H1 (cell line): ENCODE data around the gene GGA1. TPM values are rescaled to one million over a fixed set of nuclear protein-coding genes. Genes with fewer than 3 reads are reported as not detected.

Experiments used
- CTCF ChIA-PET: fragments of 300-600 bp; sonication (Branson Sonifier 250); formaldehyde crosslinking; loops from one replicate; lab custom pipeline; 2021; ENCODE audit not compliant: partially characterized antibody; lab: Charles Lee
- POLR2A ChIA-PET: fragments of 300-600 bp; sonication (Branson Sonifier 250); formaldehyde crosslinking; loops from one replicate; lab custom pipeline; 2021; ENCODE audit warnings: inconsistent platforms; ENCODE audit not compliant: partially characterized antibody; lab: Charles Lee
- DNase-seq, 2 experiments: peaks; one replicate each; pipeline versions ENCODE4 v3.0.0 to v3.0.0-alpha.2; 2010 to 2022; ENCODE audit warnings: low spot score in 2 of 2, low read depth in 1 of 2, mixed read lengths in 1 of 2
- FAIRE-seq: peaks from 2 replicates; lab custom pipeline; 2011; peaks lifted over from hg19 to GRCh38; lab: Jason Lieb, UNC
- H2AFZ ChIP-seq: 2 replicates; pipeline ENCODE4 v1.8.1; 2012; ENCODE audit warnings: low read length, inconsistent platforms
- H2AK5ac ChIP-seq: 2 replicates; pipeline ENCODE4 v1.6.1; 2013; ENCODE audit warnings: low read depth, low read length
- H2BK120ac ChIP-seq: replicated peaks from 2 replicates; pipeline ENCODE3; 2013; ENCODE audit warnings: low read depth, low read length, inconsistent platforms
- H2BK12ac ChIP-seq: 2 replicates; pipeline ENCODE4 v1.6.1; 2013; ENCODE audit warnings: low read depth, low read length
- H2BK15ac ChIP-seq: 2 replicates; pipeline ENCODE4 v1.6.1; 2013; ENCODE audit warnings: low read length
- H2BK20ac ChIP-seq: 2 replicates; pipeline ENCODE4 v1.6.1; 2013; ENCODE audit warnings: low read length
- H2BK5ac ChIP-seq: 2 replicates; pipeline ENCODE4 v1.6.1; 2013; ENCODE audit warnings: low read depth, low read length
- H3K14ac ChIP-seq: 2 replicates; pipeline ENCODE4 v1.6.1; 2013; ENCODE audit warnings: inconsistent platforms; ENCODE audit not compliant: insufficient read length
- H3K18ac ChIP-seq: 2 replicates; pipeline ENCODE4 v1.6.1; 2013; ENCODE audit warnings: low read length; ENCODE audit errors: extremely low read depth
- H3K23ac ChIP-seq: 2 replicates; pipeline ENCODE4 v1.6.1; 2013; ENCODE audit warnings: inconsistent platforms; ENCODE audit not compliant: insufficient read length
- H3K23me2 ChIP-seq: 2 replicates; pipeline ENCODE4 v1.6.1; 2013; ENCODE audit warnings: low read depth, low read length
- H3K27ac ChIP-seq: 2 replicates; pipeline ENCODE4 v1.6.1; 2011; ENCODE audit warnings: low read depth, low read length, inconsistent platforms
- H3K27me3 ChIP-seq, 4 experiments: replicated peaks in 1 of 4; 1 replicate in 1 of 4; 2 replicates in 3 of 4; pipeline versions ENCODE4 v1.6.1 to v1.8.1; 2011 to 2013; ENCODE audit warnings: low read length in 3 of 4, mild to moderate bottlenecking in 3 of 4, inconsistent platforms in 2 of 4, mixed read lengths in 2 of 4, moderate library complexity in 1 of 4; ENCODE audit not compliant: control insufficient read depth in 3 of 4, insufficient read depth in 3 of 4; ENCODE audit errors: extremely low read depth in 1 of 4
- H3K36me3 ChIP-seq, 4 experiments: 2 replicates each; pipeline versions ENCODE4 v1.6.1 to v1.8.1; 2011 to 2013; ENCODE audit warnings: mild to moderate bottlenecking in 4 of 4, low read length in 3 of 4, moderate library complexity in 2 of 4, control low read depth in 1 of 4, inconsistent platforms in 1 of 4; ENCODE audit not compliant: insufficient read depth in 4 of 4, control insufficient read depth in 2 of 4
- H3K4ac ChIP-seq: replicated peaks from 2 replicates; pipeline ENCODE3; 2013; ENCODE audit warnings: low read length, low read depth, mixed read lengths, inconsistent platforms; ENCODE audit not compliant: insufficient read length
- H3K4me1 ChIP-seq, 4 experiments: replicated peaks in 1 of 4; 1 replicate in 1 of 4; 2 replicates in 3 of 4; pipeline versions ENCODE4 v1.6.1 to v1.8.1; 2011 to 2013; ENCODE audit warnings: low read length in 3 of 4, inconsistent platforms in 2 of 4, mixed read lengths in 1 of 4; ENCODE audit not compliant: insufficient read depth in 4 of 4, control insufficient read depth in 3 of 4
- H3K4me2 ChIP-seq, 2 experiments: 2 replicates each; pipeline versions ENCODE4 v1.6.1 to v1.8.1; 2011 to 2013; ENCODE audit warnings: low read depth in 2 of 2, low read length in 2 of 2, control low read depth in 1 of 2, inconsistent platforms in 1 of 2, mild to moderate bottlenecking in 1 of 2; ENCODE audit not compliant: insufficient read depth in 1 of 2
- H3K4me3 ChIP-seq, 4 experiments: fragments of 200-600, 300-600 bp in 1 of 4; sonication (generic), shearing (Covaris generic), sonication (Bioruptor Twin) in 1 of 4; 2 replicates each; pipeline versions ENCODE4 v1.5.1 to v1.8.1; 2011 to 2016; ENCODE audit warnings: low read length in 4 of 4, low read depth in 3 of 4, control low read depth in 2 of 4, inconsistent platforms in 2 of 4, mild to moderate bottlenecking in 2 of 4, mixed read lengths in 1 of 4, moderate library complexity in 1 of 4; ENCODE audit not compliant: insufficient read depth in 2 of 4; ENCODE audit errors: extremely low read depth in 1 of 4
- H3K56ac ChIP-seq: replicated peaks from 2 replicates; pipeline ENCODE3; 2013; ENCODE audit warnings: low read depth, mild to moderate bottlenecking, mixed read lengths, low read length, inconsistent platforms; ENCODE audit not compliant: insufficient read length
- H3K79me1 ChIP-seq: 2 replicates; pipeline ENCODE4 v1.6.1; 2013; ENCODE audit warnings: low read depth, low read length, control low read depth
- H3K79me2 ChIP-seq, 2 experiments: 2 replicates each; pipeline versions ENCODE4 v1.6.1 to v1.8.1; 2012 to 2013; ENCODE audit warnings: low read length in 2 of 2, mild to moderate bottlenecking in 2 of 2, inconsistent platforms in 1 of 2; ENCODE audit not compliant: insufficient read depth in 2 of 2, control insufficient read depth in 1 of 2
- H3K9ac ChIP-seq, 4 experiments: replicated peaks in 1 of 4; 1 replicate in 1 of 4; 2 replicates in 3 of 4; pipeline versions ENCODE4 v1.6.1 to v1.8.1; 2011 to 2013; ENCODE audit warnings: low read depth in 3 of 4, low read length in 3 of 4, control low read depth in 2 of 4, mild to moderate bottlenecking in 2 of 4, moderate library complexity in 2 of 4, inconsistent platforms in 1 of 4; ENCODE audit errors: extremely low read depth in 1 of 4
- H3K9me3 ChIP-seq, 2 experiments: 2 replicates each; pipeline versions ENCODE4 v1.6.1 to v1.8.1; 2012 to 2013; ENCODE audit warnings: mild to moderate bottlenecking in 2 of 2, moderate library complexity in 2 of 2, control low read depth in 1 of 2, inconsistent platforms in 1 of 2, low read depth in 1 of 2, low read length in 1 of 2, mixed read lengths in 1 of 2; ENCODE audit not compliant: insufficient read depth in 2 of 2
- H4K20me1 ChIP-seq, 2 experiments: replicated peaks in 1 of 2; 2 replicates each; pipeline versions ENCODE3 to v1.8.1; 2011 to 2013; ENCODE audit warnings: inconsistent platforms in 2 of 2, low read length in 2 of 2, mild to moderate bottlenecking in 1 of 2; ENCODE audit not compliant: insufficient read depth in 2 of 2, control insufficient read depth in 1 of 2
- H4K5ac ChIP-seq: 2 replicates; pipeline ENCODE4 v1.6.1; 2013; ENCODE audit warnings: low read length, low read depth, mixed read lengths, inconsistent platforms; ENCODE audit not compliant: insufficient read length
- H4K8ac ChIP-seq: 2 replicates; pipeline ENCODE4 v1.8.0; 2013; ENCODE audit warnings: mild to moderate bottlenecking, moderate library complexity, low read length, inconsistent platforms; ENCODE audit not compliant: insufficient read depth; ENCODE audit errors: extremely low read depth
- H4K91ac ChIP-seq: replicated peaks from 2 replicates; pipeline ENCODE3; 2013; ENCODE audit warnings: low read length, mixed read lengths, inconsistent platforms; ENCODE audit not compliant: insufficient read length
- BACH1 ChIP-seq: IDR thresholded peaks from 2 replicates; pipeline ENCODE4 v1.6.1; 2012; ENCODE audit warnings: low read length, improper control_type of control experiment
- BCL11A ChIP-seq, 2 experiments: IDR thresholded peaks; one replicate each; pipeline ENCODE4 v1.6.1; 2011; ENCODE audit warnings: low read depth in 2 of 2, low read length in 2 of 2, mild to moderate bottlenecking in 2 of 2
- GABPA ChIP-seq: IDR thresholded peaks from 2 replicates; pipeline ENCODE4 v1.6.1; 2011; ENCODE audit warnings: mild to moderate bottlenecking, low read length, moderate library complexity, borderline replicate concordance; ENCODE audit not compliant: insufficient read depth
- PHF8 ChIP-seq: fragments of 200-600 bp; sonication (generic); conservative IDR thresholded peaks from 2 replicates; pipeline ENCODE4 v1.7.1; 2012; ENCODE audit warnings: low read depth, mild to moderate bottlenecking, inconsistent platforms, low read length, moderate library complexity
- SAP30 ChIP-seq: fragments of 300-600 bp; sonication (generic); IDR thresholded peaks from 2 replicates; pipeline ENCODE4 v1.7.1; 2012; ENCODE audit warnings: low read length, moderate library complexity, mild to moderate bottlenecking, inconsistent platforms; ENCODE audit not compliant: insufficient read depth, insufficient replicate concordance
- SP4 ChIP-seq: IDR thresholded peaks from 2 replicates; pipeline ENCODE4 v1.6.1; 2012; ENCODE audit warnings: low read length, inconsistent platforms
- YY1 ChIP-seq: IDR thresholded peaks from 2 replicates; pipeline ENCODE4 v1.6.1; 2011; ENCODE audit warnings: low read depth, mild to moderate bottlenecking, low read length
- WGBS, 2 experiments: shearing (Covaris generic) in 1 of 2; methylation state at CpG; one replicate each; pipeline versions ENCODE4 v1.1.6 to v1.1.7; 2013 to 2015; ENCODE audit warnings: low lambda C conversion rate in 2 of 2, mixed read lengths in 2 of 2, inconsistent platforms in 1 of 2, low coverage in 1 of 2, missing lambda C conversion rate in 1 of 2; ENCODE audit not compliant: insufficient replicate concordance in 2 of 2, insufficient coverage in 1 of 2, insufficient read length in 1 of 2; ENCODE audit errors: extremely low coverage in 1 of 2, missing lambda C conversion rate in 1 of 2; 5-methylcytosine and 5-hydroxymethylcytosine counted together
- polyA plus RNA-seq, 7 experiments: library from polyadenylated mRNA; depleted of rRNA in 3 of 7; stranded (reverse) in 5 of 7; unstranded in 2 of 7; fragments of >200 nt in 5 of 7; fragments of 200-250 nt in 2 of 7; gene quantifications; 1 replicate in 5 of 7; 2 replicates in 1 of 7; 4 replicates in 1 of 7; pipeline versions ENCODE4 v1.2.1 to v1.2.3, GENCODE V29; 2011 to 2013; ENCODE audit warnings: missing spikeins in 2 of 7, mixed read lengths in 2 of 7
- total RNA-seq: library from RNA; stranded (reverse); fragmentation: NEBNext Ultra II Directional; extraction: Animal tissue kit (Norgen Biotek cat#: 25700); gene quantifications from 2 replicates; pipeline ENCODE4 v1.2.1, GENCODE V29; 2021

Gene GGA1
- total and polyA plus RNA-seq, 2 of the 8 experiments (the other 6 are each of a cell fraction or from before 2014, with no cell fraction given): 49.3 to 57.2 TPM

- H3K4me3 ChIP-seq: no peak overlapping the region
- peaks cover 2 to 16% (median 8%) of the 10 kb centered on the region in 4 experiments; a peak in 5 of 8 replicates for H3K36me3 ChIP-seq
- no peaks in the 10 kb centered on the region for H3K27me3 ChIP-seq
- H2AFZ ChIP-seq: no peak overlapping the region
- H3K56ac ChIP-seq: no peak overlapping the region
- no peak overlapping the region for H3K18ac ChIP-seq
- no peaks in the 10 kb centered on the region for H3K9me3 ChIP-seq
- H4K20me1 ChIP-seq: peaks cover 22 to 45% of the 10 kb centered on the region in 2 experiments
- no peak overlapping the region for H3K23ac ChIP-seq
- no peak overlapping the region for H2BK15ac ChIP-seq
- no peak overlapping the region for H3K4ac ChIP-seq
- no peak overlapping the region for H4K91ac ChIP-seq
- FAIRE-seq: no peak
- H2BK120ac ChIP-seq: no peak overlapping the region
- peaks cover 0 to 15% (median 2%) of the 10 kb centered on the region in 4 experiments; a peak in 4 of 7 replicates for H3K4me1 ChIP-seq
- no peak overlapping the region for H2BK12ac ChIP-seq
- no peak overlapping the region for H2BK20ac ChIP-seq
- H3K14ac ChIP-seq: no peak overlapping the region
- H3K4me2 ChIP-seq: no peak overlapping the region
- 93% methylated on average over 16 of the region's 16 CpGs; no CpG with 5 or more reads in 1 of the 2 experiments for WGBS, 2 experiments
- H4K8ac ChIP-seq: no peak overlapping the region
- H3K23me2 ChIP-seq: peaks cover 3% of the 10 kb centered on the region; the same call in 1 of the 2 replicates
- no peak for DNase-seq
- no peak overlapping the region for H3K27ac ChIP-seq
- TF ChIP-seq BACH1 (no peak), YY1 (no peak), PHF8 (no peak), BCL11A (IDR thresholded peaks at IDR 0.05; ENCODE audit: low read depth in 2 of 2, low read length in 2 of 2) (no peak), SP4 (no peak), SAP30 (no peak), GABPA (no peak)
- ChIA-PET POLR2A (interaction anchor here (0.5 to 1.0 kb wide), 2 partner anchors 21 to 79 kb away, joined by 3 to 5 read pairs; no protein-coding TSS in a partner anchor), CTCF (interaction anchor here (1.2 to 12.1 kb wide), 6 partner anchors 11 to 104 kb away, joined by 3 to 165 read pairs (median 6); partner anchors contain the start of genes LGALS1 and SH3BP1)
- peaks cover 21 to 53% of the 10 kb centered on the region in 2 experiments; a peak in 3 of 4 replicates for H3K79me2 ChIP-seq
- no peak overlapping the region; a peak in 1 of 7 replicates for H3K9ac ChIP-seq
- H2BK5ac ChIP-seq: no peak overlapping the region
- H3K79me1 ChIP-seq: peaks cover 27% of the 10 kb centered on the region
- no peak overlapping the region for H4K5ac ChIP-seq
- no peak overlapping the region for H2AK5ac ChIP-seq
These were observed 55.8 kb downstream of the GGA1 start for GRCh38 chr22:37664249-37665101.
